ENCODE measurements around the gene ENTHD1.
"Not testable (repeated sequence)": the region's sequence is repeated elsewhere in the genome, so short reads cannot be mapped to it uniquely, and the experiment has no call there.

DNA sequence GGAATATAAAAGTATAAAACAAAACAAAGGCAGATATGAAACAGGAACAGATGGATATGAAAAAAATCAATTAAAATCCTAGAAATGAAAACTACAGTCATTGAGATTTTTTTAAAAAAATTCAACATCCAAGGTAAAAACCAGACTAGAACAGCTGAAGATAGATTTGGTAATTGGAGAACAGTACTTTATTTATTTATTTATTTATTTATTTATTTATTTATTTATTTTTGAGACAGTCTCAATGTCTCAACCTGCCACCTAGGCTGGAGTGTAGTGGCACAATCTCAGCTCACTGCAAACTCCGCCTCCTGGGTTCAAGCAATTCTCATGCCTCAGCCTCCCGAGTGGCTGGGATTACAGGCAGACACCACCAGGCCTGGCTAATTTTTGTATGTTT lies 23.8 kb downstream of the ENTHD1 start:
- TF ChIP-seq, protein P1, sequence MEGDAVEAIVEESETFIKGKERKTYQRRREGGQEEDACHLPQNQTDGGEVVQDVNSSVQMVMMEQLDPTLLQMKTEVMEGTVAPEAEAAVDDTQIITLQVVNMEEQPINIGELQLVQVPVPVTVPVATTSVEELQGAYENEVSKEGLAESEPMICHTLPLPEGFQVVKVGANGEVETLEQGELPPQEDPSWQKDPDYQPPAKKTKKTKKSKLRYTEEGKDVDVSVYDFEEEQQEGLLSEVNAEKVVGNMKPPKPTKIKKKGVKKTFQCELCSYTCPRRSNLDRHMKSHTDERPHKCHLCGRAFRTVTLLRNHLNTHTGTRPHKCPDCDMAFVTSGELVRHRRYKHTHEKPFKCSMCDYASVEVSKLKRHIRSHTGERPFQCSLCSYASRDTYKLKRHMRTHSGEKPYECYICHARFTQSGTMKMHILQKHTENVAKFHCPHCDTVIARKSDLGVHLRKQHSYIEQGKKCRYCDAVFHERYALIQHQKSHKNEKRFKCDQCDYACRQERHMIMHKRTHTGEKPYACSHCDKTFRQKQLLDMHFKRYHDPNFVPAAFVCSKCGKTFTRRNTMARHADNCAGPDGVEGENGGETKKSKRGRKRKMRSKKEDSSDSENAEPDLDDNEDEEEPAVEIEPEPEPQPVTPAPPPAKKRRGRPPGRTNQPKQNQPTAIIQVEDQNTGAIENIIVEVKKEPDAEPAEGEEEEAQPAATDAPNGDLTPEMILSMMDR (IDR thresholded peaks at IDR 0.05) = not testable (repeated sequence)
- TF ChIP-seq POLR2A, EP300 (IDR thresholded peaks at IDR 0.05): not testable (repeated sequence)

All from tibial nerve (tissue), 4 donors.